ENCODE data around the gene PABPN1L. TPM values are rescaled to one million over a fixed set of nuclear protein-coding genes. Genes with fewer than 3 reads are reported as not detected.
"Not testable (repeated sequence)": the region's sequence is repeated elsewhere in the genome, so short reads cannot be mapped to it uniquely, and the experiment has no call there.

PABPN1L gene
- polyA plus RNA-seq, 12 donors = 0.47 TPM; not detected in 11

DNA sequence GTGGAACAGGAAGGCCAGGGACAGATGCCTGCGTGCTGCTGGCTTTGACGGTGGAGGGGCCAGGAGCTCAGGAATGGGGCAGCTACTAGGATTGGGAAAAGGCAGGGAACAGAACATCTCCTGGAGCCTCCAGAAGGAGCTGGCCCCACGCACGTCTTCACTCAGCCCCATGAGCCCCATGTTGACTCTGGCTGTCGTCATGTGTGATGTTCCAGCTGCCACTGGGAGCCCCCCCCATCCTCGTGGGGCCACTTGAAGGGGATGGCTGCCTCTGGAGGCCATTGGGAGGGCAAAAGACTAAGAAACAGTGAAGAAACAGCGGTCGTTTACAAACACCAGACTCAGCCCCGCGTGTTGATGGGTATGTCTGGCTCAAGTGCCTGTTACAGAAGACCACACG, 36.2 kb downstream of the PABPN1L start:
- no peak for DNase-seq

DNA sequence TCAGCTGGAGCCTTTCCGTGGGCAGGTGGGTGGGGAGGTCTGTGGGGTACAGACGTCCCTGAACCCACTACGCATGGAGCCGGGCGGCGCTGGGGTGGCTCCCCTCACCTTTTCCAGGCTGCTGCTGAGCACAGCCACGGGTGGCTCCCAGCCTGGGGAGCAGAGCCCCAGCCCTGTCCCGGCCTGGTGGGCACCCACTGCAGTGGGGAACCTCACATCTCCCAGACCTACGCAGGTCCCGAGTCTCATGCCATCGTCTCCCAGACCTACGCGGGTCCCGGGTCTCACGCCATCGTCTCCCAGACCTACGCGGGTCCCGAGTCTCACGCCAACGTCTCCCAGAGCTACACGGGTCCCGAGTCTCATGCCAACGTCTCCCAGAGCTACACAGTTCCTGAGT, 37.7 kb downstream of the PABPN1L start:
- DNase-seq = no peak

DNA sequence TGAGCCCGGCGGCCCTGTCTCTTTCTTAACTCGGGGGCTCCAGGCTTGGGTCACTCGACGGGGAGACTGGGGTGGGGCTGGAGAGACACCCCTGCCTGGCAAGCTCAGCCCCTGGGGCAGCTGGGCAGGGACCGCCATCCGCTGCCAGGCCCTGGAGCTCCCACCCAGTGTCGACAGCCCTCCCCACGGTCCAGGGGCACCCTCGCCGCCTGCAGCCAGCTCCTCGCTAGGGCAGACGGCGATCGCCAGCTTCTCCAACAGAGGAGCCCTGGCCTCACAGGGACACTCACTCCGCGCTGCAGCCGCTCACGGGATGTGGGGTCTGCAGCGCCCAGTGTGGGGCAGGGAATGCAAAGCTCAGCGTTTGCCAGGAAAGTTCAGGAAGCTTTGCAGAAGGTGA, 38.7 kb downstream of the PABPN1L start:
- no peak for DNase-seq

DNA sequence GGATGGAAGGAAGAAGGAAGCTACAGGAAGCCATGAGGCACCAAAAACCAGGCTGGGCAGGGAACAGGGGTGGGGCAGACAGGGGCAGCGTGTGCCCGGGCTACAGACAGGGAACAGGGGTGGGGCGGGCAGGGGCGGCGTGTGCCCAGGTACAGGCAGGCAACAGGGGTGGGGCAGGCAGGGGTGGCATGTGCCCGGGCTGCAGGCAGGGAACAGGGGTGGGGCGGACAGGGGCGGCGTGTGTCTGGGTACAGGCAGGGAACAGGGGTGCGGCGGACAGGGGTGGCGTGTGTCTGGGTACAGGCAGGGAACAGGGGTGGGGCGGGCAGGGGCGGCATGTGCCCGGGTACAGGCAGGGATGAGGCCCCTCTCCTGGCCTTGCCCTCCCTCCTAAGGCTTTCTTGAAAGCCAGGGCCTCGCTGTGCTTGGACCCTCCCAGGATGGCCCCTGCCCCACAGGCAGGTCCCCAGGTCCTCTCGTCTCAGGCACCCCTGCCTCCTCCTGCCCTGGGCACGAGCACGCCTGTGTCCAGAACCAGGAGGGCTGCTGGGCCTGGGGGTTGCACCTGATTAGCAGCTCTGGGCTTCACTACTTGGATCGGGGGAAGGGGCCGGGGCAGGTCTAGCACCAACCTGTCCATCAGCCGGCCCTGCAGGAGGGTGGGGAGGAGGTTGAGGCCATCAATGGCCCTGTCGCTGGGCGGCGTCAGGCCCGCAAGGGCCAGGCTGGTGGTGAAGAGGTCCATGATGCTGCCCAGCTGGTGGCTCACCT, 40.2 kb downstream of the PABPN1L start:
- DNase-seq = no peak

DNA sequence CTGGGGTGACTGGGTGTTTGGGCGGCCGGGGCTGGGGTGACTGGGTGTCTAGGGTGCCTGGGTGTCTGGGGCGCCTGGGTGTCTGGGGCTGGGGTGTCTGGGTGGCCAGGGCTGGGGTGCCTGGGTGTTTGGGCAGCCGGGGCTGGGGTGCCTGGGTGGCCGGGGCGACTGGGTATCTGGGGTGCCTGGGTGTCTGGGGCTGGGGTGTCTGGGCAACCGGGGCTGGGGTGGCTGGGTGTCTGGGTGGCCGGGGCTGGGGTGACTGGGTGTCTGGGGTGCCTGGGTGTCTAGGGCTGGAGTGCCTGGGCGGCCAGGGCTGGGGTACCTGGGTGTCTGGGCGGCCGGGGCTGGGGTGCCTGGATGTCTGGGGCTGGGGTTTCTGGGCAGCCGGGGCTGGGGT, 41.3 kb downstream of the PABPN1L start:
- DNase-seq = no peak

DNA sequence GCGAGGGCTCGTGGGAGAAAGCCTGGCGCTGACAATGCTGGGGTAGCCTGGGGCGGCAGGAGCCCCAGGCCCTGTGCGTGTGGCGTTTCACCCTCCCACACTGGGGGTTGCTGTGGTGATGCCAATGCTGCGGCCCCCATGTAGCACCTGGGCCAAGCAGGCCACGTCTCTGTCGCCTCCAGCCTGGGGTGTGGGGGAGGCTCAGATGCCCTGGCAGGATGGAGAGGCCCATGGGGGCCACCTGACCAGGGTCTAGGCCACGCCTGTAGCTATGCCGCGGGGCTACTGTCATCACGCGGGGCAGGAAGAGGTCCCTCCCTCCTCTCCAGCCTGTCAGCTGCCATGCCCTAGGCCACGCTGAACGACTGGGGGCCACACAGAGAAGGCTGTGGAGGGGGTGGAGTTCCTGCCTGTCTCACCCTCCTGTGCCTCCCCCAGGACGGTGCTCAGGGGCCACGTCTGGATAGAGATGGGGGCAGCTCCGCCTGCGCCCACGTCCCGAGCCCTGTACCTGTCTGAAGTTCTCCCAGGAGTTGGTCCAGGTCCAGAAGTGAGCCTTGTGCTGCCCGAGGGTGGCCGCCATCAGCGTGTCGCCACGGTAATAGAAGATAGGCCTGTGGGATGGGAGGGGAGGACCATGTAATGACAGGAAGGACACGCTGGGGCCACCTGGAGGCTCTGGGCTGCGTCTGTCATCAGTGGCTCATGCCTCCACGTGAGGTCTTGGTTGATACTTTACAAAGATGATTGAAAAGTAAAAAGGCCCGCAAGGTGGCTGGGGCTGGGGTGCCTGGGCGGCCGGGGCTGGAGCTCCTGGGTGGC, 42.0 kb downstream of the PABPN1L start:
- no peak for DNase-seq

DNA sequence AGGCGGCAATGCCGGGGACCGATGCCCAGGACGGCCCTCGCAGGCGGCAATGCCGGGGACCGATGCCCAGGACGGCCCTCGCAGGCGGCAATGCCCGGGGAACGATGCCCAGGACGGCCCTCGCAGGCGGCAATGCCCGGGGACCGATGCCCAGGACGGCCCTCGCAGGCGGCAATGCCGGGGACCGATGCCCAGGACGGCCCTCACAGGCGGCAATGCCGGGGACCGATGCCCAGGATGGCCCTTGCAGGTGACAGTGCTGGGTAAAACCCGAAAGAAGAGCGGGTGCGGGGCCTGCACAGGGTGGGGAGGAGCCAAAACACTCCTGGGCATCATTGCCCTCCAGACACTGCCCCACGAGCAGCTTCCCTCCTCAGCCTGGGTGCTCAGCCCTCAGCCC, 42.8 kb downstream of the PABPN1L start:
- DNase-seq = not testable (repeated sequence)

DNA sequence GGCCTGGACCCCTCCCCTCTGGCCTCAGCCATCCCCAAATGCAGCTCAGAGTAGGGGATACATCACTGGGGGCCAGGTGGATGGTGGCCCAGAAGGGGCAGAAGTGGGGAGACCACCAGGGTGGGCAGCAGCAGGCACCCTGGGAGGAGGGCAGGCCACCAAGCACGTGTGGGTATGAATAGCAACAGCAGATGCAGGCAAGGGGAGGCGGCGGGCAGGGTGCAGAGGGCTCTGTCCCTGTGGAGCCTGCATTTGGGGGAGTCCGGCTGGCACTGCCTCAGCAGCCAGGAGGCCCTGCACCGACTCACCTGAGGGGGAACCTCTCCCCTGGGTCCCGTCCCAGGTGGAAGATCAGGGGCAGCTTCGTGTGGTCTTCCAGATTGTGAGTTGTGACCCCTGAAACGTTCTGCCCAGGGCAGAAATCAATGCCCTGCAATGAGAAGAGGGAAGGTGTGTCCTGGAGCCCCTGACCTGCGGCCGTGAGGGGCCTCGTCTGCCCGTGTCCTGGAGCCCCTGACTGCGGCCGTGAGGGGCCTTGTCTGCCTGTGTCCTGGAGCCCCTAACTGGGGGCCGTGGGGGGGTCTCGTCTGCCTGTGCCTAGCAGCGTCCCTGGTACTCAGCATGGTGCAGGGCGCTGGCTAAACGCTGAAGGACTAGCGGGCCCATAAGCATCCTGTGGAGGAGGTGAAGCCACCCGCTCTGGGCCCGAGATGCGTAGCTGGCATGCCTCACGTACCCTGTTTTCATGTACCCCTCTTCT, 44.0 kb downstream of the PABPN1L start:
- DNase-seq = no peak

DNA sequence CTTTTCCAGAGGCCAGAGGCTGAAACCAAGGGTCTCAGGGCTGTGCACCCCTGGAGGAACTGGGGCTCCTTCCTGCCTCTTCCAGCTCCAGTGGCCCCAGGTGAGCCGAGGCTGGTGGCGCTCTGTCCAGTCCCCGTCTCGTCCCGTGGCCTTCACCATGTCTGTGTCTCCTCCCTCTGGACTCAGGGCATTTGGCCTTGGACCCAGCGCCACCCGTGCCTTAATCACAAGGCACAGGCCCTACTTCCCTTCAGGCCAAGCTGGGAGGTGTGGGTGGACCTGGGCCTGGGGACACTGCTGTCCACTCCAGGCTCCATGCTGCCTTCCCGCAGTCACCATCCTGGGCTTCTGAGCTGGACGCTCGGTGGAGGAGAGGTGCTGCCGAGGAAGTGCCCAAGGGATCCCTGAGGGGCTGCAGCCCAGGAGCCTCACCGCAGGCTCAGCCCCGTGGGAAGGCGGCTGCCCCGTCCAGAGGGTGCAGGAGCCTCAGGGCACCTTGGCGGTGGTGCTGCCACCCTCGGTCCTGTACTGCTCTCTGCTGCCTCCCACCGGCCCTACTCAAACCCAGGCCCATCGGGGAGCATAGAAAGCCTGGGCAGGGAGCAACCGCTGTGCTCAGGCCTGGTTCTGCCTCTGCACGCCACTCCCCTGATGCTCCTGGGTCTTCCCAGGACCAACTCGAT, 45.2 kb downstream of the PABPN1L start:
- DNase-seq = no peak

DNA sequence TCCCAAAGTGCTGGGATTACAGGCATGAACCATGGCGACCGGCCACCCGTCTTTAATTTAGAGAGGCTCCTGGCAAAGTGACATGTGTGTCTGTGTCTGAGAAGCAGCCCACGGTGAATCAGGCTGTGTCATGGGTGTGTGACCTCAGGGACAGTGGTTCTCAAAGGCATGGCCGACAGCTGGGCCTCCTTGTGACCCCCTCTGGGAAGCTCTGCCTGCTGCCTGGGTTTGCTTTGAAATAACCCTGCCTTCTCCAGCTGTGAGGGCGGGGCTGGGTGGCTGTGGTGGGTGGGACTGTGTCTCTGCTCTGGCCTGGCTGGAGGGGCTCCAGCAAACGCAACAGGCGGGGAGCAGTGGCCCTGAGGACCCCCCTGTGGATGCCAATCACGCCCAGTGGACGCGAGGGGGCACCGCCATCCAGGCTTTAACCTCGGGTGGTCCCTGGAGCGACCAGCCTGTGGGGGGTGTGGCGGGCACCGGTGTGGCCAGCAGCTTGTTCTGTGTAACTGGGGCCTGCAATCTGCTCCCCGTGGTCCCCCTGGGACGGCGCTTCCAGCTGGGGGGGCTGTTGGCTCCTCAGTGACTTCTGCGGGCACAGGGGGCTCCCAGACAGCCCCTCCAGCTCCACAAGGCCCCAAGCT, 46.0 kb downstream of the PABPN1L start:
- DNase-seq = no peak

DNA sequence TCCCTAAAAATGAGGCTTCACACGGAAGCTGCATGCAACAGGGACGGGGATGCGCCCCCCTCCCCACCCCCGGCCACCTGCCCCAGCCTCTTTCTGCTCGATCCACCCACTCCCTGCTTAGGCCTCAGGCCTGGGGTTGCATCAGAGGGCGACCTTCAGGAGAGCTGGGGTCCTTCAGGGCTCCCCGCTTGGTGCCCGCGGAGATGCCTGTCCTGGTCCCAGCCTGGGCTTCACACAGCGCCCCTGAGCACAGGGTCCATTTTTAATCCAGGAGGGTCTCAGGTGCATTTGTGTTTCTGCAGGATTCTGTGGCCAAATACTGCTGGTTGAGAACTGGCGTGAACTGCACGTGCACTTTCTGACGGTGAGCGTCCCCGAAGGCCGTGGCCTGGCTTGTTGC, 47.3 kb downstream of the PABPN1L start:
- DNase-seq = no peak

DNA sequence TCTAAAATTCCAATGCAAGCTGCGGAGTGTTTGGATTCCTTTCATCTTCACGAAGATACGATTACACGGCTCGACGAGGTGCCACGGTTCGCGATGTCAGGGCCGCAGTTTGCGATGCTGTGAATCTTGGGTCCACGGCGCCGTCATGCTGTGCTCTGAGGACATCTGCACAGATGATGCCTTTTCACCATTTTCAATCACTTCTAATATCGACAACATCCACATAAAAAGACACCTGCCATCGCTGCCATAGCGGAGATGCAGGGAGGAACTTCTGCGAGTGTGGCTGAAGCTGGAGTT, 47.9 kb downstream of the PABPN1L start:
- DNase-seq = no peak

DNA sequence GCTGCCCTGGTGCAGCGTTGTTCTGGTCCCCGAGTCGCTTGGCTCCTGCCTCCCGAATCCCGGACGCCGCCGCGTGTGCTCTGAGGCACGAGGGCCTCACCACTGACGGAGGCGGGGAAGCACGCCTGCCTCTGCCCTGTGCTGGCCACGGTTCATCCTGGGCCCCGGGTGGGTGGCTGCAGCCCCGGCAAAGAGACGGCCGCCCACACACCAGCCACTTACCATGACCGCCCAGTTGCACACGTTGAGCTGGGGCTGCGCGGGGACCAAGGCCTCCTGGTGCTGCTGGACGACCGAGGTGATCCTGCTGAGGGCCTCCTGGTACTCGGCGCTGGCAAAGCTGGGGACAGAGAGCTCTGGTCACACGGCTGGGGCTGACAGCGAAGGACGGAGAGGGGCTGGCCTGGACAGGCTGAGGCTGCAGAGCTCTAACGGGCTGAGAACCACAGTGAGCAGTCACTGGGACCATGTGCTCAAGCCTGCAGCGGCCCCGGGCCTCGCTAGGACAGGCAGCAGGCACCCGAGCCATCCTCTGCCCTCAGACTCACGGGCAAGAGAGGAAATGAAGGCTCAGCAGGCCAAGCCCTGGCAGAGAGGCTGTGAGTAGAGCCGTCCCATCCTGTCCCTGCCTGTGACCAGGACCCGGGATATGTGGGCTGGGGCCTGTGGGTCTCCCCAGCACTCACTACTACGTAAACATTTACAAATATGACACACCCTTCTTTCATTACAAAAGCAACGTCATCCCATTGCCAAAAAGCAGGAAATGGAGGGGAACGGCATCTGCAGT, 48.5 kb downstream of the PABPN1L start:
- DNase-seq = no peak

DNA sequence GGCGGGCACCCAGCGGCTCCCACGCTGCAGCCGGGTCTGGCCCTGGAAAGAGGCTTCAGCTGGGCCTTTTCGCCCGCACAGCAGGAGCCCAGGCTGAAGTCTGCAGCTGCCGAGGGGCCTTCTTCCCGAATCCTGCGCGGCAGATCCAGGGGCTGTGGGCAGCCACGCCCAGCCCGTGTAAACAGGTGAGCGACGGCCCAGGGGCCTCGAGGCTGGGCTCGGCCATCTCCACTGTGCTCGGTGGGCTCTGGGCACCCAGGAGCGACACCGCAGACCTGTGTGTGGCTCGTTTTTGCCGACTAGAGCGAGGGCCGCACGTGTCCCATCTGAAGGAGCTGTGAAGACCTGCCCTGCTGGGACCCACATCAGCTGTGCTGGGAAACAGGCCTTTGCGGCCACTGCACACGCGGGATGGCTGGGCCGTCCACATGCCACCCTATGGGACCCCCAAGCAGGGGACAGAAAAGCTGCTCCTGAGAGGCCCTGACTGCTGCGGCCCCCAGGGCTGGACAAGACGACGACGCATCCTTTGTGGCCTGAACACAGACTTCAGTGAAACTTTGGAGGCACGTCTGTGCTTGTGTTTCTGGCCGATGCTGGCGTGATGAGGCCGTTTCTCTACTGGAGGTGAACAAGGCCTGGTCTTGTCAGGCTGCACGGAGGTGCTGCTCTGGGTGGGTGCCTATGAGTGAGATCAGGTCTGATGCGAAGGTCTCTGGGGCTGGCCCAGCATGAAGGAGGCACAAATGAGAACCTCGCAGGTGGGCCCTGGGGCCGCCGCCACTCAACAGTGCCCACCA, 49.5 kb downstream of the PABPN1L start:
- DNase-seq = no peak

DNA sequence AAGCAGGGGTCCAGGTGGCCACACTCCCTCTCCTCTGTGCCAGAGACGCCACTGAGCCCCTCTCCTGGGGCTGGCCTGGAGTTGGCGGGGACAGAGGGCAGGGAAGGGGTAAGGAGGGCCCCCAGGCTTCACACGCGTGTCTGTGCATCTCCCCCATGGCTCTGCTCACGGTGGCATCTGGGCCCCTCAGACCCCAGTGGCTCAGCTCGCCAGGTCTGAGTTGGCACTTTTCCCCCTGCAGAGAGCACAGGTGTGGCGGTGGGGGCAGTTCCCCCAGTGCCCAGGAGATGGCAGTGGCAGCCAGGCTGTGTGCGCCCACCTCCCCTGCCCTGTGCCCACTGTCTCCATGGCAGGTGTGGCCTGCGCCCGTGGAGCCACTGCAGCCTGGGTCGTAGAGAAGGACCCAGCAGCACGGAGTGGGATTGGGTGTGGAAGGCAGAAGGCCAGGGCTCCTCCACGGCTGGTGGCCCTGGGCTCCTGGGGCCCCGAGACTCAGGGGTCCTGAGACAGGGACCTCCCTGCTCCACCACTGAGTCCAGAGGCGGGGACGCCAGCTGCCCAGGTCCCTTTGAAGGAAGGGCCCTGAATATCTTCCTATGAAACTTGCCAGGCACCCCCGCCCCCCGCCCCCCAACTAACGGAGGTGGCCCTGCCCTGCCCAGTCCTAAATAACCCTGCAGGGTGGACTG, 50.4 kb downstream of the PABPN1L start:
- DNase-seq = no peak

DNA sequence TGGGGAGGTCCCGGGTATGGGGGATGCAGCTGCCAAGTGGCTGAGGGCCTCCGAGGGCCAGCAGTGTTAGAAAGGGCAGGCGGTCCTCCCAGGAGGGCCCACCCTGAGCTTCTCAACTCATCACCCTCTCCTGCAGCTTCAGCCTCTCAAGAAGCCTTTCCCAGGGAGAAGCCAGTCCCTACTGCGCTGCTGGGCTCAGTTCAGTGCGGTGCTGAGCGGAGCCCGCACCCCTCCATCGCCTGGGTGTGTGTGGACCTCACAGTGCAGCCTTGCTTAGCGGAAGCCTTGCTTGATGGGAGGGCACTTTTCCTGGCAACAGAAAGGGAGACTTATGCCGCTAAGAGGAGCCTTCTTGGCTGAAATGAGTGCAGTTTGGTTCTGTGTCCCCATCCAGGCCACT, 51.2 kb downstream of the PABPN1L start:
- no peak for DNase-seq

DNA sequence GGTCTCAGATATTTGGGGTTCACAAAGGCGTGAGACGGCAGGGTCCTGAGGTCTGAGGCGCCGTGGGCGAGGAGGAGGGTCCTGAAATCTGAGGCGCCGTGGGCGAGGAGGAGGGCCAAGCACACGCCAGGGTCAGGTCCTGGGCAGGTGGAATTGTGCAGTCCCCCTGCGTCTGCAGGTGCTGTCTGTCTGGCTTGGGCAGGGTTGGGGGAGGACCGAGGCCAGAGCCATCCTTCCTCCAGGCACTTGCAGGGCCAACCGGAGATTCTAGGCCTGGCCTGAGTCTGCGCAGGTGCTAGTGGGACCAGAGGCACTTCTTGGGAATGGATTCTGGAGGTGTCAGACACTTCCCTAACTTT, 52.3 kb downstream of the PABPN1L start:
- DNase-seq = no peak
